ENCODE measurements around the gene AADACL2. TPM values are rescaled to one million over a fixed set of nuclear protein-coding genes. Genes with fewer than 3 reads are reported as not detected.

The AADACL2 gene
- polyA plus RNA-seq, 2 of the 4 experiments (the other 2 are of a cell fraction), result not detected

- TF ChIP-seq RCOR1 (IDR thresholded peaks at IDR 0.05; ENCODE audit: low read depth, low read length), result no peak
- TF ChIP-seq, protein P1, sequence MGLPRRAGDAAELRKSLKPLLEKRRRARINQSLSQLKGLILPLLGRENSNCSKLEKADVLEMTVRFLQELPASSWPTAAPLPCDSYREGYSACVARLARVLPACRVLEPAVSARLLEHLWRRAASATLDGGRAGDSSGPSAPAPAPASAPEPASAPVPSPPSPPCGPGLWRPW (IDR thresholded peaks at IDR 0.05), result no peak
- no peak for TF ChIP-seq RARB (CRISPR knock-in tag; IDR thresholded peaks at IDR 0.05)
- TF ChIP-seq PBX3 (IDR thresholded peaks at IDR 0.05), result no peak
- TF ChIP-seq EHMT2 (IDR thresholded peaks at IDR 0.05; ENCODE audit: low read depth), result no peak
- no peak for TF ChIP-seq CTCF (IDR thresholded peaks at IDR 0.05)
- TF ChIP-seq, protein P2, sequence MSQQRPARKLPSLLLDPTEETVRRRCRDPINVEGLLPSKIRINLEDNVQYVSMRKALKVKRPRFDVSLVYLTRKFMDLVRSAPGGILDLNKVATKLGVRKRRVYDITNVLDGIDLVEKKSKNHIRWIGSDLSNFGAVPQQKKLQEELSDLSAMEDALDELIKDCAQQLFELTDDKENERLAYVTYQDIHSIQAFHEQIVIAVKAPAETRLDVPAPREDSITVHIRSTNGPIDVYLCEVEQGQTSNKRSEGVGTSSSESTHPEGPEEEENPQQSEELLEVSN (IDR thresholded peaks at IDR 0.05; ENCODE audit: borderline replicate concordance, low read depth), result no peak
- TF ChIP-seq MAX (IDR thresholded peaks at IDR 0.05), result no peak
- no peak for TF ChIP-seq TFCP2L1 (CRISPR knock-in tag; IDR thresholded peaks at IDR 0.05)
- TF ChIP-seq SMC3 (IDR thresholded peaks at IDR 0.05), result no peak
- TF ChIP-seq CHD4 (IDR thresholded peaks at IDR 0.05; ENCODE audit: borderline replicate concordance), result no peak
- no peak for TF ChIP-seq HOXB5 (CRISPR knock-in tag; IDR thresholded peaks at IDR 0.05)
- no peak for TF ChIP-seq CHD2 (IDR thresholded peaks at IDR 0.05; ENCODE audit: low read length, partially characterized antibody)
- no peak for TF ChIP-seq CBX8 (IDR thresholded peaks at IDR 0.05)
- ATAC-seq (no peak), FAIRE-seq (no peak), DNase-seq (ENCODE audit: low read depth in 1 of 2, low spot score in 1 of 2) (no peak)
- Histone ChIP-seq H3K9me3 (no peaks in the 10 kb centered on the region), H3K4me1 (no peaks in the 10 kb centered on the region), H3K4me2 (no peak overlapping the region), H3K27ac (no peak overlapping the region), H3K4me3 (no peak overlapping the region)
- 71% methylated on average over 4 of the region's 4 CpGs for WGBS (ENCODE audit: missing lambda C conversion rate)
- ChIA-PET CTCF (no interaction called here), POLR2A (no interaction called here)
Measured at GRCh38 chr3:151740581-151740980, 6.9 kb downstream of the AADACL2 start.

- no peak for FAIRE-seq
Measured at GRCh38 chr3:151743855-151744254, 10.1 kb downstream of the AADACL2 start.

More at GRCh38 chr3:151743855-151744254, 10.1 kb downstream of the AADACL2 start:
- no peaks in the 10 kb centered on the region for H3K4me1 ChIP-seq
- DNase-seq (ENCODE audit: low read depth in 1 of 2, low spot score in 1 of 2) (no peak), ATAC-seq (no peak)
- WGBS (ENCODE audit: missing lambda C conversion rate), result 79% methylated on average over 4 of the region's 4 CpGs
- ChIA-PET POLR2A (no interaction called here), CTCF (interaction anchor here (1.5 kb wide), 1 partner anchor 11 kb away, joined by 5 read pairs; the partner anchor contains the start of gene AADACL2)
- no peak overlapping the region for H3K27ac ChIP-seq
- TF ChIP-seq, protein P3, sequence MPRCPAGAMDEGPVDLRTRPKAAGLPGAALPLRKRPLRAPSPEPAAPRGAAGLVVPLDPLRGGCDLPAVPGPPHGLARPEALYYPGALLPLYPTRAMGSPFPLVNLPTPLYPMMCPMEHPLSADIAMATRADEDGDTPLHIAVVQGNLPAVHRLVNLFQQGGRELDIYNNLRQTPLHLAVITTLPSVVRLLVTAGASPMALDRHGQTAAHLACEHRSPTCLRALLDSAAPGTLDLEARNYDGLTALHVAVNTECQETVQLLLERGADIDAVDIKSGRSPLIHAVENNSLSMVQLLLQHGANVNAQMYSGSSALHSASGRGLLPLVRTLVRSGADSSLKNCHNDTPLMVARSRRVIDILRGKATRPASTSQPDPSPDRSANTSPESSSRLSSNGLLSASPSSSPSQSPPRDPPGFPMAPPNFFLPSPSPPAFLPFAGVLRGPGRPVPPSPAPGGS (IDR thresholded peaks at IDR 0.05), result no peak
- TF ChIP-seq HOXB13 (CRISPR knock-in tag; IDR thresholded peaks at IDR 0.05; ENCODE audit: low read depth), result no peak
- no peak for TF ChIP-seq NR3C1 (IDR thresholded peaks at IDR 0.05)
- TF ChIP-seq KDM5A (IDR thresholded peaks at IDR 0.05), result no peak
- no peak for TF ChIP-seq FOSL2 (IDR thresholded peaks at IDR 0.05)
- TF ChIP-seq FOSL2 (CRISPR knock-in tag; IDR thresholded peaks at IDR 0.05), result no peak
- TF ChIP-seq ZC3H11A (IDR thresholded peaks at IDR 0.05), result no peak
- no peak for TF ChIP-seq ATOH8 (CRISPR knock-in tag; IDR thresholded peaks at IDR 0.05; ENCODE audit: low read depth)
- TF ChIP-seq RFX5 (IDR thresholded peaks at IDR 0.05), result no peak
- H3K9me3 ChIP-seq, result peaks cover 8% of the 10 kb centered on the region; the same call in 2 of the 3 replicates
- H3K4me2 ChIP-seq, result no peak overlapping the region
- H3K4me3 ChIP-seq, result no peak overlapping the region

All from A549 (cell line).